Endometrial microvascular endothelial cells (primary cell): ENCODE measurements around the gene BCL7B. TPM values are rescaled to one million over a fixed set of nuclear protein-coding genes. Genes with fewer than 3 reads are reported as not detected.
"Not testable (repeated sequence)": the region's sequence is repeated elsewhere in the genome, so short reads cannot be mapped to it uniquely, and the experiment has no call there.

Source experiments
- in situ Hi-C: cut with HindIII; loops from 2 replicates; pipeline ENCODE4 v1.10.0; 2017; ENCODE audit warnings: low sequenced_read_pairs, low pct_unique_long_range_greater_than_20kb; ENCODE audit errors: inconsistent ontology term
- total RNA-seq: library from RNA; depleted of rRNA; stranded (reverse); fragments of >200 nt; gene quantifications from one replicate; pipeline ENCODE4 v1.2.3, GENCODE V29; 2015; ENCODE audit errors: inconsistent ontology term

Gene BCL7B
- total RNA-seq, 1 donor from 2014 or later: 112 TPM

GRCh38 chr7:73544678-73545077 is 12.8 kb downstream of the BCL7B start:
- in situ Hi-C loops: no loop called here

- in situ Hi-C loops: no loop called here
These were observed 15.8 kb downstream of the BCL7B start for GRCh38 chr7:73541722-73542121.

GRCh38 chr7:73539709-73540108 is 17.8 kb downstream of the BCL7B start:
- in situ Hi-C loops: no loop called here

- in situ Hi-C loops: not testable (repeated sequence)
These were observed 19.0 kb downstream of the BCL7B start for GRCh38 chr7:73538510-73538909.

GRCh38 chr7:73537051-73537450 is 20.4 kb downstream of the BCL7B start:
- in situ Hi-C loops: no loop called here

- in situ Hi-C loops: no loop called here
These were observed 21.0 kb downstream of the BCL7B start for GRCh38 chr7:73536479-73536878.

GRCh38 chr7:73535918-73536317 is 21.6 kb downstream of the BCL7B start:
- in situ Hi-C loops: not testable (repeated sequence)

- in situ Hi-C loops: no loop called here
These were observed 23.7 kb downstream of the BCL7B start for GRCh38 chr7:73533742-73534141.

- in situ Hi-C loops: no loop called here
These were observed 25.3 kb downstream of the BCL7B start for GRCh38 chr7:73532224-73532623.

GRCh38 chr7:73530800-73531199 is 26.7 kb downstream of the BCL7B start:
- in situ Hi-C loops: no loop called here

GRCh38 chr7:73526896-73527821 is 30.3 kb downstream of the BCL7B start:
- in situ Hi-C loops: no loop called here

GRCh38 chr7:73526158-73526494 is 31.4 kb downstream of the BCL7B start:
- in situ Hi-C loops: not testable (repeated sequence)

GRCh38 chr7:73522105-73522872 is 35.2 kb downstream of the BCL7B start, which contains the start of gene BAZ1B:
TSS of gene BAZ1B (minus strand) at chr7:73522293. CDS start at chr7:73521933, 360 bp downstream.
- in situ Hi-C loops: no loop called here

GRCh38 chr7:73521636-73522104 is 35.8 kb downstream of the BCL7B start:
- in situ Hi-C loops: no loop called here

GRCh38 chr7:73520673-73521635 is 36.5 kb downstream of the BCL7B start:
- in situ Hi-C loops: no loop called here

- in situ Hi-C loops: no loop called here
These were observed 37.4 kb downstream of the BCL7B start for GRCh38 chr7:73519867-73520672.

- in situ Hi-C loops: no loop called here
These were observed 39.0 kb downstream of the BCL7B start for GRCh38 chr7:73518470-73518869.
